GM23338 (cell line): Measurements from ENCODE around the gene RTN4RL2. TPM values are rescaled to one million over a fixed set of nuclear protein-coding genes. Genes with fewer than 3 reads are reported as not detected.

Experiments
- ATAC-seq: fragments of 200-7000 bp; cut with Tn5 transposase; 3 replicates; pipeline ENCODE4 v1.9.1; 2020
- DNase-seq: peaks from one replicate; pipeline ENCODE4 v3.0.0-alpha.2; 2015; ENCODE audit warnings: low spot score
- H2AFZ ChIP-seq: fragments of 200-600 bp; sonication (generic); 2 replicates; pipeline ENCODE4 v1.8.0; 2016; ENCODE audit warnings: antibody characterized with exemption, mild to moderate bottlenecking, moderate library complexity
- H3F3A ChIP-seq: fragments of 200-600 bp; sonication (generic); replicated peaks from 2 replicates; pipeline ENCODE4 v1.8.0; 2017; ENCODE audit warnings: antibody characterized with exemption, mixed run types, low read depth
- H3K27ac ChIP-seq: fragments of 200-600 bp; sonication (generic); 2 replicates; pipeline ENCODE4 v1.6.1; 2016; ENCODE audit warnings: low read depth
- H3K27me3 ChIP-seq: fragments of 200-600 bp; sonication (generic); 2 replicates; pipeline ENCODE4 v1.8.0; 2016; ENCODE audit warnings: mild to moderate bottlenecking, mixed run types, moderate library complexity; ENCODE audit not compliant: insufficient read depth
- H3K36me3 ChIP-seq: fragments of 200-600 bp; sonication (generic); 2 replicates; pipeline ENCODE4 v1.8.0; 2016; ENCODE audit warnings: mild to moderate bottlenecking; ENCODE audit not compliant: insufficient read depth
- H3K4me1 ChIP-seq: fragments of 200-600 bp; sonication (generic); 2 replicates; pipeline ENCODE4 v1.8.0; 2016; ENCODE audit warnings: mild to moderate bottlenecking, moderate library complexity; ENCODE audit not compliant: insufficient read depth
- H3K4me2 ChIP-seq: fragments of 200-600 bp; sonication (generic); 2 replicates; pipeline ENCODE4 v1.7.1; 2017; ENCODE audit warnings: mixed run types
- H3K4me3 ChIP-seq: fragments of 200-600 bp; sonication (generic); 2 replicates; pipeline ENCODE4 v1.6.1; 2016; ENCODE audit warnings: mixed run types
- H3K79me2 ChIP-seq: fragments of 200-600 bp; sonication (generic); replicated peaks from 2 replicates; pipeline ENCODE4 v1.8.0; 2017; ENCODE audit warnings: mild to moderate bottlenecking; ENCODE audit not compliant: insufficient read depth
- H3K9me2 ChIP-seq: fragments of 200-600 bp; sonication (generic); 2 replicates; pipeline ENCODE4 v1.8.0; 2017; ENCODE audit not compliant: insufficient read depth
- H4K20me1 ChIP-seq: fragments of 200-600 bp; sonication (generic); replicated peaks from 2 replicates; pipeline ENCODE4 v1.8.0; 2017; ENCODE audit warnings: mild to moderate bottlenecking; ENCODE audit not compliant: insufficient read depth
- H3K27ac Mint-ChIP-seq: 2 replicates; pipeline ENCODE4 v1.8.0; 2020; ENCODE audit warnings: inconsistent platforms, mild to moderate bottlenecking, moderate library complexity, mixed read lengths
- H3K27me3 Mint-ChIP-seq: 3 replicates; pipeline ENCODE4 v1.8.0; 2022; ENCODE audit warnings: low read depth, mild to moderate bottlenecking, moderate library complexity, mixed read lengths, inconsistent platforms; ENCODE audit not compliant: insufficient read depth, poor library complexity
- H3K36me3 Mint-ChIP-seq: 3 replicates; pipeline ENCODE4 v1.8.0; 2021; ENCODE audit warnings: low read depth, mild to moderate bottlenecking, inconsistent platforms, moderate library complexity, mixed read lengths
- H3K4me1 Mint-ChIP-seq: 3 replicates; pipeline ENCODE4 v1.8.0; 2020; ENCODE audit warnings: mild to moderate bottlenecking, inconsistent platforms, mixed read lengths
- H3K4me3 Mint-ChIP-seq: 3 replicates; pipeline ENCODE4 v1.8.0; 2021; ENCODE audit warnings: moderate library complexity, mild to moderate bottlenecking, inconsistent platforms, mixed read lengths
- H3K9me3 Mint-ChIP-seq: 3 replicates; pipeline ENCODE4 v1.8.0; 2020; ENCODE audit warnings: moderate library complexity, mild to moderate bottlenecking, inconsistent platforms, mixed read lengths
- CREB1 ChIP-seq: fragments of 250-450 bp; sonication (Bioruptor Pico); IDR thresholded peaks from 2 replicates; pipeline ENCODE4 v1.5.0; 2020; ENCODE audit warnings: low read depth, mild to moderate bottlenecking, moderate library complexity
- CTCF ChIP-seq, 2 experiments: fragments of 200-600 bp in 1 of 2; sonication (generic) in 1 of 2; conservative IDR thresholded peaks; 2 replicates each; pipeline versions ENCODE4 v1.5.1 to v1.6.1; 2016 to 2017; ENCODE audit warnings: antibody characterized with exemption in 2 of 2, low read depth in 2 of 2, mild to moderate bottlenecking in 2 of 2, moderate library complexity in 1 of 2
- ETS1 ChIP-seq: IDR thresholded peaks from 2 replicates; pipeline ENCODE4 v1.6.1; 2016; ENCODE audit warnings: antibody characterized with exemption
- EZH2 ChIP-seq: fragments of 200-600 bp; sonication (generic); IDR thresholded peaks from one replicate; pipeline ENCODE4 v1.8.0; 2017; ENCODE audit warnings: antibody characterized with exemption, mild to moderate bottlenecking, low read depth; ENCODE audit not compliant: unreplicated experiment
- JUNB ChIP-seq: IDR thresholded peaks from one replicate; pipeline ENCODE4 v1.6.1; 2016; ENCODE audit warnings: antibody characterized with exemption; ENCODE audit not compliant: unreplicated experiment
- POLR2AphosphoS5 ChIP-seq: IDR thresholded peaks from 2 replicates; pipeline ENCODE4 v1.6.1; 2016; ENCODE audit warnings: antibody characterized with exemption, low read depth
- ZNF114 ChIP-seq: fragments of 250-450 bp; sonication (Bioruptor Pico); IDR thresholded peaks from 2 replicates; pipeline ENCODE4 v1.5.0; 2020; ENCODE audit warnings: mild to moderate bottlenecking, moderate library complexity
- polyA plus RNA-seq: library from polyadenylated mRNA; unstranded; fragments of >200 nt; fragmentation: Nextera tagmentation; extraction: Ambion mirVana; gene quantifications from 2 replicates; pipeline ENCODE4 v1.2.1, GENCODE V29; 2016
- total RNA-seq: library from RNA; depleted of rRNA; stranded (reverse); fragments of >200 nt; shearing (Covaris generic); gene quantifications from 2 replicates; pipeline ENCODE4 v1.2.3, GENCODE V29; 2014

RTN4RL2 gene
- total and polyA plus RNA-seq, 2 experiments from 2014 or later = 13.9 to 15.9 TPM

DNA sequence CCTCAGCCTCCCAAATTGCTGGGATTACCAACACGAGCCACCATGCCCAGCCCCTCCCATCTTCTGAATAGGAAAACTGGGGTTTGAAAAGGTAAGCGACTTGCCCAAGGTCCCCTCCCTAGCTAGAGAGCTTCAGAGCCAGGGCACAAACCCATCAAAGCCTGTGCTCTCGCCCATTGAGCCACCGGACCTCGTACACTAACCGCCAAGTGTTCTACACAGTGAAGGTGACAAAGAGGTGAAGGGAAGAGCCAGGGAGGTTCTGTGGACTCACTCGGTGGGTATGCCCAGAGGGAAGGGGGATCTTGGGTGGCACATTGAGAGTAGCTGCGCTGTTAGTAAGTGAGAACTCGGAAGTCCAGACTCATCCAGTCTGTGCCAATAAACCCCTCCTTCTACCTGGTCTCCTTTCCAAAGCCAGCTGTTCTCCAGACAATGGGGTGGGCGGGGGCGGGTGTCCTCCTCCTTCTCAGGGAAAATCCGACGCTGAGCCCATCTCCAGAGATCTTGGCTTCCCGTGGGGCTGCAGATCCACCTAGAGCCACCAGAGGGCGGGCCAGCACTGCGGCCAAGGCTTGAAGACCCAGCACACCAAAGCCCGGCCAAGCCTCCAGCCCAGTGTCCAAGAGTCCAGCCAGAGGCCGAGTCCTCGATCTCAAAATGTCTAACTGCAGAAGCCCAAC lies 3.2 kb upstream of the RTN4RL2 start:
- Histone ChIP-seq H3K27ac (no peak overlapping the region), H2AFZ (peak overlapping the region; percentile 97), H3K4me3 (peak overlapping the region; percentile 93), H3K4me2 (peak overlapping the region; percentile 100), H3F3A (0 out of 2 replicates have a peak, but pooled peaks cover 6% of the 10 kb centered on the region), H3K4me1 (peaks cover 19% of the 10 kb centered on the region), H3K79me2 (no peaks in the 10 kb centered on the region), H3K9me2 (no peaks in the 10 kb centered on the region), H4K20me1 (no peaks in the 10 kb centered on the region), H3K27me3 (peaks cover 41% of the 10 kb centered on the region), H3K36me3 (no peaks in the 10 kb centered on the region)
- Mint-ChIP-seq H3K27me3 (peaks cover 33% of the 10 kb centered on the region), H3K4me3 (peak overlapping the region; percentile 84), H3K9me3 (no peaks in the 10 kb centered on the region; the same call in 1 of the 3 replicates), H3K27ac (no peak overlapping the region), H3K36me3 (no peaks in the 10 kb centered on the region; the same call in 2 of the 3 replicates), H3K4me1 (peaks cover 26% of the 10 kb centered on the region)
- ATAC-seq (peak; percentile 39), DNase-seq (peak; percentile 95)
- peak; percentile 84 to 96 for TF ChIP-seq CTCF (conservative IDR thresholded peaks at IDR 0.05; ENCODE audit: low read depth in 2 of 2)
- no peak for TF ChIP-seq ZNF114 (CRISPR knock-in tag)

DNA sequence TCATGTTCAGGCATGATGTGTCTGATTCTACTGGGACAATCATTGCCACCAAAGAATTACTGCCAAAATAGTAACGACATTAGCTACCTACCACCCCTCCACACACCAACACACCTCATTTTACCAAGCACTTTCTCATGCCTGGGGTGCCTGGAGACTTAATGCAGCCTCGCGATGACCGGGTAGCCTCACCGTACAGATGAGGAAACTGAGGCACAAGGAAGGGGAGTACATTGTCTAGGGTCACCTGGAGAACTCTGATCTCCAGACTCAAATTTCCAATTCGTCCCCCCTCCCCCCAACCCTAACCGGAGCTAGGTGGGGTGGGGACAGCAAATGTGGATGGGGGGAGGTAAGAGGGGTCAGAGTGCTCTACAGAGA lies 2.7 kb upstream of the RTN4RL2 start:
- Histone ChIP-seq H2AFZ (peak overlapping the region; percentile 97), H3K9me2 (no peaks in the 10 kb centered on the region), H3K4me1 (peaks cover 24% of the 10 kb centered on the region), H3K4me2 (peak overlapping the region; percentile 100), H3K4me3 (peak overlapping the region; percentile 93), H3K27ac (no peak overlapping the region), H3K27me3 (peaks cover 42% of the 10 kb centered on the region), H4K20me1 (no peaks in the 10 kb centered on the region; the same call in 1 of the 2 replicates), H3F3A (0 out of 2 replicates have a peak, but pooled peaks cover 6% of the 10 kb centered on the region), H3K36me3 (no peaks in the 10 kb centered on the region), H3K79me2 (peaks cover 4% of the 10 kb centered on the region)
- TF ChIP-seq ETS1 = no peak
- no peak for TF ChIP-seq POLR2AphosphoS5
- TF ChIP-seq CREB1 (CRISPR knock-in tag) = no peak
- TF ChIP-seq JUNB = no peak
- no peak for TF ChIP-seq EZH2
- Mint-ChIP-seq H3K27ac (peak overlapping the region; percentile 77; the same call in 1 of the 2 replicates), H3K27me3 (peaks cover 38% of the 10 kb centered on the region), H3K36me3 (peaks cover 2% of the 10 kb centered on the region; the same call in 1 of the 3 replicates), H3K4me1 (peaks cover 32% of the 10 kb centered on the region), H3K4me3 (peak overlapping the region; percentile 84), H3K9me3 (no peaks in the 10 kb centered on the region; the same call in 1 of the 3 replicates)
- ATAC-seq (peak; percentile 4), DNase-seq (no peak)
